GM23248 (cell line): ENCODE results near the gene KATNB1. TPM values are rescaled to one million over a fixed set of nuclear protein-coding genes. Genes with fewer than 3 reads are reported as not detected.
A peak's percentile ranks its signal among the peaks of the same experiment; 100 is the strongest.

Experiments
- DNase-seq: peaks from one replicate; pipeline ENCODE4 v3.0.0-alpha.2; 2015
- H2AFZ ChIP-seq: fragments of 200-600 bp; sonication (generic); 2 replicates; pipeline ENCODE4 v1.6.1; 2016; ENCODE audit warnings: antibody characterized with exemption
- H3F3A ChIP-seq: fragments of 200-600 bp; sonication (generic); 2 replicates; pipeline ENCODE4 v1.6.1; 2016; ENCODE audit warnings: mild to moderate bottlenecking, antibody characterized with exemption, mixed run types; ENCODE audit not compliant: insufficient read depth
- H3K27ac ChIP-seq: fragments of 200-600 bp; sonication (generic); 2 replicates; pipeline ENCODE4 v1.5.1; 2016; ENCODE audit warnings: mild to moderate bottlenecking
- H3K27me3 ChIP-seq: fragments of 200-600 bp; sonication (generic); replicated peaks from 2 replicates; pipeline ENCODE4 v1.6.1; 2016; ENCODE audit warnings: mild to moderate bottlenecking; ENCODE audit not compliant: insufficient read depth
- H3K36me3 ChIP-seq: fragments of 200-600 bp; sonication (generic); 2 replicates; pipeline ENCODE4 v1.6.1; 2016; ENCODE audit warnings: low read depth, mild to moderate bottlenecking
- H3K4me1 ChIP-seq: fragments of 200-600 bp; sonication (generic); 2 replicates; pipeline ENCODE4 v1.6.1; 2016; ENCODE audit warnings: mild to moderate bottlenecking; ENCODE audit not compliant: insufficient read depth
- H3K4me2 ChIP-seq: fragments of 200-600 bp; sonication (generic); one replicate; pipeline ENCODE4 v1.6.1; 2016; ENCODE audit warnings: mild to moderate bottlenecking; ENCODE audit not compliant: unreplicated experiment
- H3K4me3 ChIP-seq: fragments of 200-600 bp; sonication (generic); 2 replicates; pipeline ENCODE4 v1.5.1; 2016; ENCODE audit warnings: mild to moderate bottlenecking
- H3K79me2 ChIP-seq: fragments of 200-600 bp; sonication (generic); 2 replicates; pipeline ENCODE4 v1.6.1; 2016; ENCODE audit warnings: mild to moderate bottlenecking; ENCODE audit not compliant: insufficient read depth
- H3K9ac ChIP-seq: fragments of 200-600 bp; sonication (generic); 2 replicates; pipeline ENCODE4 v1.6.1; 2016; ENCODE audit warnings: mild to moderate bottlenecking
- H3K9me2 ChIP-seq: fragments of 200-600 bp; sonication (generic); 2 replicates; pipeline ENCODE4 v1.6.1; 2016; ENCODE audit warnings: mixed run types, mild to moderate bottlenecking, moderate library complexity; ENCODE audit not compliant: insufficient read depth
- H3K9me3 ChIP-seq: fragments of 200-600 bp; sonication (generic); one replicate; pipeline ENCODE4 v1.6.1; 2017; ENCODE audit warnings: low read depth
- H4K20me1 ChIP-seq: fragments of 200-600 bp; sonication (generic); 2 replicates; pipeline ENCODE4 v1.6.0; 2016; ENCODE audit not compliant: insufficient read depth
- EZH2 ChIP-seq: fragments of 200-600 bp; sonication (generic); IDR thresholded peaks from 2 replicates; pipeline ENCODE4 v1.6.1; 2018; ENCODE audit warnings: antibody characterized with exemption, mild to moderate bottlenecking; ENCODE audit not compliant: insufficient read depth, poor library complexity, severe bottlenecking
- EZH2phosphoT487 ChIP-seq: fragments of 200-600 bp; sonication (generic); IDR thresholded peaks from 2 replicates; pipeline ENCODE4 v1.6.1; 2018; ENCODE audit warnings: antibody characterized with exemption, moderate library complexity, mild to moderate bottlenecking, low read depth; ENCODE audit not compliant: insufficient read depth
- WGBS, 2 experiments: methylation state at CpG; one replicate each; pipeline ENCODE4 v1.1.6; 2015 to 2017; ENCODE audit warnings: low lambda C conversion rate in 2 of 2, low coverage in 1 of 2; ENCODE audit errors: missing lambda C conversion rate in 2 of 2; 5-methylcytosine and 5-hydroxymethylcytosine counted together
- in situ Hi-C: fragments of 300-500 bp; cut with MboI; formaldehyde crosslinking; loops from 2 replicates; pipeline ENCODE4 v1.15.0; 2020
- polyA plus RNA-seq: library from polyadenylated mRNA; unstranded; fragments of >200 nt; fragmentation: Nextera tagmentation; extraction: Ambion mirVana; gene quantifications from 2 replicates; pipeline ENCODE4 v1.2.1, GENCODE V29; 2016
- total RNA-seq: library from RNA; depleted of rRNA; stranded (reverse); fragments of >200 nt; shearing (Covaris generic); gene quantifications from 2 replicates; pipeline ENCODE4 v1.2.3, GENCODE V29; 2014

Gene KATNB1
- total and polyA plus RNA-seq, 2 experiments from 2014 or later = 19.3 to 20.2 TPM

GRCh38 chr16:57713596-57713995 lies 22.0 kb upstream of the KATNB1 start:
- Histone ChIP-seq H3K9me2 (no peaks in the 10 kb centered on the region), H3F3A (no peaks in the 10 kb centered on the region), H3K36me3 (no peaks in the 10 kb centered on the region), H3K27ac (no peak overlapping the region), H3K4me2 (no peak overlapping the region), H3K79me2 (no peaks in the 10 kb centered on the region), H3K4me1 (no peaks in the 10 kb centered on the region), H3K9me3 (no peaks in the 10 kb centered on the region), H4K20me1 (no peaks in the 10 kb centered on the region; the same call in 1 of the 2 replicates), H3K4me3 (no peak overlapping the region), H3K27me3 (peaks cover 69% of the 10 kb centered on the region), H2AFZ (no peak overlapping the region), H3K9ac (no peak overlapping the region)
- in situ Hi-C loops = loop anchor here (10.0 kb wide), 1 partner anchor 129 kb away; no protein-coding TSS in a partner anchor
- DNase-seq = no peak
- TF ChIP-seq EZH2phosphoT487 = no peak
- no peak for TF ChIP-seq EZH2
- WGBS, 2 experiments = 79 to 82% methylated on average over 8 of the region's 8 CpGs

- Histone ChIP-seq H3K9me3 (no peaks in the 10 kb centered on the region), H3F3A (no peaks in the 10 kb centered on the region), H3K27ac (no peak overlapping the region), H3K4me1 (no peaks in the 10 kb centered on the region), H3K79me2 (no peaks in the 10 kb centered on the region), H3K4me2 (no peak overlapping the region), H3K9ac (no peak overlapping the region), H2AFZ (no peak overlapping the region), H3K9me2 (no peaks in the 10 kb centered on the region), H3K36me3 (no peaks in the 10 kb centered on the region), H3K4me3 (no peak overlapping the region), H4K20me1 (no peaks in the 10 kb centered on the region; the same call in 1 of the 2 replicates), H3K27me3 (peaks cover 64% of the 10 kb centered on the region)
- no peak for TF ChIP-seq EZH2phosphoT487
- TF ChIP-seq EZH2 = no peak
- in situ Hi-C loops = loop anchor here (10.0 kb wide), 1 partner anchor 129 kb away; no protein-coding TSS in a partner anchor
- DNase-seq = no peak
- WGBS, 2 experiments = 71 to 73% methylated on average over 6 of the region's 6 CpGs
Measured at GRCh38 chr16:57714047-57714446, 21.5 kb upstream of the KATNB1 start.

GRCh38 chr16:57720142-57720575 lies 15.4 kb upstream of the KATNB1 start:
- TF ChIP-seq EZH2 (no peak), EZH2phosphoT487 (no peak)

GRCh38 chr16:57721356-57722209 lies 14.0 kb upstream of the KATNB1 start:
- in situ Hi-C loops = no loop called here
- Histone ChIP-seq H3K36me3 (no peaks in the 10 kb centered on the region), H3K27ac (no peak overlapping the region), H3K9ac (no peak overlapping the region), H4K20me1 (no peaks in the 10 kb centered on the region), H2AFZ (no peak overlapping the region), H3K27me3 (no peaks in the 10 kb centered on the region), H3F3A (no peaks in the 10 kb centered on the region), H3K79me2 (no peaks in the 10 kb centered on the region), H3K4me1 (no peaks in the 10 kb centered on the region), H3K9me2 (no peaks in the 10 kb centered on the region), H3K4me2 (no peak overlapping the region), H3K4me3 (no peak overlapping the region), H3K9me3 (no peaks in the 10 kb centered on the region)
- DNase-seq = no peak
- TF ChIP-seq EZH2 = no peak
- no peak for TF ChIP-seq EZH2phosphoT487
- 64 to 71% methylated on average over 13 to 17 of the region's 17 CpGs for WGBS, 2 experiments

More at GRCh38 chr16:57720142-57720575, 15.4 kb upstream of the KATNB1 start:
- in situ Hi-C loops = no loop called here
- no peak overlapping the region for H2AFZ ChIP-seq
- no peaks in the 10 kb centered on the region for H3K9me2 ChIP-seq
- peak; percentile 74 for DNase-seq
- H4K20me1 ChIP-seq = no peaks in the 10 kb centered on the region
- no peaks in the 10 kb centered on the region for H3F3A ChIP-seq
- no peak overlapping the region for H3K9ac ChIP-seq
- no peak overlapping the region for H3K27ac ChIP-seq
- no peak overlapping the region for H3K4me2 ChIP-seq
- H3K79me2 ChIP-seq = no peaks in the 10 kb centered on the region
- WGBS, 2 experiments = 66 to 70% methylated on average over 3 of the region's 3 CpGs
- no peak overlapping the region for H3K4me3 ChIP-seq
- no peaks in the 10 kb centered on the region for H3K36me3 ChIP-seq
- no peaks in the 10 kb centered on the region for H3K9me3 ChIP-seq
- H3K4me1 ChIP-seq = no peaks in the 10 kb centered on the region
- peaks cover 9% of the 10 kb centered on the region; the same call in 1 of the 2 replicates for H3K27me3 ChIP-seq
